SJSA1 (cell line): ENCODE data around the gene IL21R. TPM values are rescaled to one million over a fixed set of nuclear protein-coding genes. Genes with fewer than 3 reads are reported as not detected.

Experiments
- DNase-seq, 2 experiments: peaks; one replicate each; pipeline ENCODE4 v3.0.0-alpha.2; 2015 to 2020; ENCODE audit warnings: low spot score in 2 of 2, low read depth in 1 of 2
- H3K27ac ChIP-seq: fragments of 250-450 bp; sonication (Bioruptor Pico); 2 replicates; pipeline ENCODE4 v1.5.1; 2020; ENCODE audit warnings: mild to moderate bottlenecking, moderate library complexity
- H3K27me3 ChIP-seq: fragments of 250-450 bp; sonication (Bioruptor Pico); replicated peaks from 2 replicates; pipeline ENCODE4 v1.5.1; 2020; ENCODE audit warnings: mild to moderate bottlenecking, moderate library complexity
- H3K36me3 ChIP-seq: fragments of 250-450 bp; sonication (Bioruptor Pico); 2 replicates; pipeline ENCODE4 v1.5.1; 2020; ENCODE audit warnings: mild to moderate bottlenecking
- H3K4me1 ChIP-seq: fragments of 250-450 bp; sonication (Bioruptor Pico); replicated peaks from 2 replicates; pipeline ENCODE4 v1.6.1; 2021; ENCODE audit warnings: mild to moderate bottlenecking
- H3K4me3 ChIP-seq: fragments of 250-450 bp; sonication (Bioruptor Pico); 2 replicates; pipeline ENCODE4 v1.5.1; 2020; ENCODE audit warnings: mild to moderate bottlenecking
- H3K9me3 ChIP-seq: fragments of 250-450 bp; sonication (Bioruptor Pico); replicated peaks from 2 replicates; pipeline ENCODE4 v1.5.1; 2020; ENCODE audit warnings: mild to moderate bottlenecking
- total RNA-seq: library from RNA; depleted of rRNA; stranded (reverse); fragments of >200 nt; shearing (Covaris generic); gene quantifications from 2 replicates; pipeline ENCODE4 v1.2.3, GENCODE V29; 2014

Gene IL21R
- total RNA-seq, 1 experiment from 2014 or later, result 0.34 TPM

DNA sequence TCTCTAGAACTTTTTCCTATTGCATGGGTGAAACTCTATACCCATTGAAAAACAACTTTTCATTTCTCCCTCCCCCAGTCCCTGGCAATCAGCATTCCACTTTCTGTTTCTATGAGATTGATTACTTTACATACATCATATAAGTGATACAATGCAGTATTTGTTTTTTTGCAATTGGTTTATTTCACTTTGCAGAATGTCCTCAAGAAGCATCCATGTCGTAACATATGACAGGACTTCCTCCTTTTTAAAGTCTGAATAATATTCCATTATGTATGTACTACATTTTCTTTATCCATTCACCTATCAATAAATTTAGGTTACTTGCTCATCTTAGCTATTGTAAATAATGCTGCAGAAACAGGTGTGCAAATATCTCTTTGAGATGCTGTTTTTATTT lies 8.8 kb downstream of the IL21R start:
- no peaks in the 10 kb centered on the region for H3K36me3 ChIP-seq
- peaks cover 4% of the 10 kb centered on the region; the same call in 1 of the 2 replicates for H3K27me3 ChIP-seq
- DNase-seq, result no peak

DNA sequence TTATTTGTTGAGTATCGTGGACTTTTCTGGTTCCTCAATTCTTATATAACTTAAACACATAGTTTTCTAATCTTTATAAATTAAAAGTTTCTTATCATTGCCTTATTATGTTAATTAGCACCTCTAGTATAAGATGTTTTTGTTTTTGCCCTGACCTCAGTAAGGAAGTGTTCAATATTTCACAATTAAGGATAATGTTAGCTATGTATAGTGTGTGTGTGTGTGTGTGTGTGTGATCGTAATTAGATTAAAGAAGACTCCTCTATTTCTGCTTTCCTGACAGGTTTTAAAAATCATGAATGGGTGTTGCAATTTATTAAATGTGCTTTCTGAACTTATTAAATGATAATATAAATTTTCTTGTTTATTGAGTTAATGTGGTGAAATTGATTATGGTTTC lies 12.0 kb downstream of the IL21R start:
- H3K27me3 ChIP-seq, result peaks cover 4% of the 10 kb centered on the region; the same call in 1 of the 2 replicates
- no peak for DNase-seq
- no peaks in the 10 kb centered on the region for H3K4me1 ChIP-seq
- no peak overlapping the region for H3K27ac ChIP-seq
- H3K9me3 ChIP-seq, result no peaks in the 10 kb centered on the region
- no peak overlapping the region for H3K4me3 ChIP-seq
- no peaks in the 10 kb centered on the region for H3K36me3 ChIP-seq

More for the DNA sequence above, 8.8 kb downstream of the IL21R start:
- Histone ChIP-seq H3K9me3 (no peaks in the 10 kb centered on the region), H3K27ac (no peak overlapping the region), H3K4me1 (peaks cover 26% of the 10 kb centered on the region), H3K4me3 (no peak overlapping the region)

DNA sequence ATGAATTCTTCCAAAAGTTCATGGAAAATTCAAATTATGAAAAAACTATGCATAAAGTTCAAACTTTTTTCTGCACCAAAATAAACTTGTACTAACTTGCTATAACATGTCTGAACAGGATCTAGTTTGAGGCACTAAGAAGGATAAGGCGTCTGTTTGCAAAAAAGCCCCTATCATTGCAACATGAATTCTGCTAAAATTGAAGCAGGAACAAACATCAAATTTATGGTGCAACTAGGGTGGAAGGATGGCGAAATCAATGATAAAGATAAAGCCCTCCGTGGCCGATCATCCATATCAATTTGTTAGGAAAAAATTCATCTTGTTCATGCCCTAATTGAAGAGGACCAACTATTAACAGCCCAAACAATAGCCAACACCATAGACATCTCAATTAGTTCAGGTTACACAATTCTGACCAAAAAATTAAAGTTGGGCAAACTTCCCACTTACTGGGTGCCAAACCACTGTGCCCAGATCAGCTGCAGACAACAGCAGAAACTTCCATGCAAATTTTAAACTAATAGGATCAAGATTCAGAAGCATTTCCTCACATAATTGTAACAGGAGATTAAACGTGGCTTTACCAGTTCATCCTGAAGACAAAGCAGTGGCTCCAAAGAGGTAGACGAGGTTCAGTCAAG lies 12.9 kb downstream of the IL21R start:
- Histone ChIP-seq H3K4me1 (no peaks in the 10 kb centered on the region), H3K4me3 (no peak overlapping the region), H3K27ac (no peak overlapping the region), H3K27me3 (peaks cover 4% of the 10 kb centered on the region; the same call in 1 of the 2 replicates), H3K36me3 (no peaks in the 10 kb centered on the region), H3K9me3 (no peaks in the 10 kb centered on the region)
- no peak for DNase-seq

DNA sequence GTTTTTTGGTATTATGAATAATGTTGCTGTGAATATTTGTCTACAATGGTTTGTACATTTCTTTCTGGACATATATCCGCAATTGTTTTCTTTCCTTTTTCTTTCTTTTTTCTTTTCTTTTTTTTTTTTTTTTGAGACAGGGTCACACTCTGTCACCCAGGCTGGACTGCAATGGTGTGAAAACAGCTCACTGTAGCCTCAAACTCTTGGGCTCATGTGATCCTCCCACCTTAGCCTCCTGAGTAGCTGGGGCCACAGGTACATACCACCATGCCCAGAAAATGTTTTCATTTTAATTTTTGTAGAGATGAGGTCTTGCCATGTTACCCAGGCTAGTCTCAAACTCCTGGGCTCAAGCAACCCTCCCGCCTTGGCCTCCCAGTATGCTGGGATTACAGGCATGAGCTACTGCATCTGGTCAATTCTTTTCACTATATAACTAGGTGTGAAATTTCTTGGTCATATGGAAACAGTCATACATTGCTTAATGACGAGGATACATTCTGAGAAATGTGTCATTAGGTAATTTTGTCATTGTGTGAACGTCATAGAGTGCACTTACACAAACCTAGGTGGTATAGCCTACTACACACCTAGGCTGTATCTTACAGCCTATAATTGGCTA lies 15.2 kb downstream of the IL21R start:
- Histone ChIP-seq H3K9me3 (peaks cover 3% of the 10 kb centered on the region; the same call in 1 of the 2 replicates), H3K36me3 (no peaks in the 10 kb centered on the region), H3K4me3 (no peak overlapping the region), H3K4me1 (no peaks in the 10 kb centered on the region), H3K27me3 (peaks cover 4% of the 10 kb centered on the region; the same call in 1 of the 2 replicates), H3K27ac (no peak overlapping the region)
- no peak for DNase-seq

DNA sequence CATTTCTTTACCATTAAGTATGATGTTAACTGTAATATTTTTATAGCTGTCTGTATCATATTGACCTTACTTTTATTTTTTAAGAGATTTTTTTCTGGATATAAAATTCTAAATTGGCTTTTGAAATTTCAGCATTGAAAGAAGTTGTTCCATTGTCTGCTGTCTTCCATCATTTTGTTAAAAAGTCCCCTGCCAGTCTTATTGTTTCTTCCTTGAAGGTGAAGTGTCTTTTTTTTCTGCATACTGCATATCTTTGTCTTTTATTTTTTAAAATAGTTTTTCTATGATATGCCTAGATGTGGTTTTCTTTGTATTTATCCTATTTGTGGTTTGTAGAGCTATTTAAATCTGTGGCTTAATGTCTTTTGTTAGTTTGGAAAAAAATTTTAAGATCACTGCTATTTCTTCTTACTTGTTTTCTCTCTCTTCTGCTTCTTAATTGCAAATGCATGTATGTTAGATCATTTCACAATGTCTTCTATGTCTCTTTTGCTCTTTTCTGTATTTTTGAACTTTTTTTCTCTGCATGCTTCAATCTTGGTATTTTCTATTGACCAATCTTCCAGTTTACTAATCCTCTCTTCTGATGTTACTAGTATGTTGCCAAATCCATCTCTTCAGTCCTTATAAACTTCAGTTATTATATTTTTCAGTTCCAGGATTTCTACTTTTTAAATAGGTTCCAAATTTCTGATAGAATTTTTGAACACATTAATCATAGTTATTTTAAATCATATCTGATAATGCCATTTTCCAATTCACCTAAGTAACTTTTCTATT lies 20.2 kb downstream of the IL21R start:
- no peaks in the 10 kb centered on the region; the same call in 1 of the 2 replicates for H3K4me1 ChIP-seq
- H3K4me3 ChIP-seq, result no peak overlapping the region
- no peaks in the 10 kb centered on the region for H3K27me3 ChIP-seq
- peaks cover 3% of the 10 kb centered on the region; the same call in 1 of the 2 replicates for H3K9me3 ChIP-seq
- H3K27ac ChIP-seq, result no peak overlapping the region
- no peak for DNase-seq
- H3K36me3 ChIP-seq, result no peaks in the 10 kb centered on the region

DNA sequence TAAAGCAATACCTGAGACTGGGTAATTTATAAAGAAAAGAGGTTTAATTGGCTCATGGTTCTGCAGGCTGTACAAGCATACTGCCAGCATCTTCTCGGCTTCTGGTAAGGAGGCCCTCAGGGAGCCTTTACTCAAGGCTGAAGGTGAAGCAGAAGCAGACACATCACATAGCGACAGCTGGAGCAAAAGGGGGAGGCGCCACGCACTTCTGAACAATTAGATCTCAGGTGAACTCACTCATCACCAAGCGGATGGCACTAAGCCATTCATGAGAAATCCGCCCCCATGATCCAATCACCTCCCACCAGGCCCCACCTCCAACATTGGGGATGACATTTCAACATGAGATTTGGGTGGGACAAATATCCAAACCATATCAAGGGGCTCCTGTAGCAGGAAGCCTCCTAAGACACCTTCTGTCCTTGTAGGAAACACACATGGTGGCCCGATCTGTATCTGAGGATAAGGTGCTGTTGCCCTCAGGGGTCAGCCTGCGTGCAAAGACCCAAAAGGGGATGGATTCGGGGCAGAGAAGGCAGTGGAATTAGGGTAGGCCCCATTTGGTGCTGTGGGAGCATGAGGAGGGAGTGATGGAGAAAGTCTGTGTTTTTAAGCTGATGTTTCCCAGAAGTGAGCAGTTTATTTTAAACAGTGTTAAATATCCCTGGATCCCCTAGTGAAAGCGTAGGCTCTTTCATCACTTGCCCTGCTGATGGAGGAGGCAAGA lies 23.0 kb downstream of the IL21R start:
- Histone ChIP-seq H3K27ac (no peak overlapping the region), H3K4me1 (no peaks in the 10 kb centered on the region; the same call in 1 of the 2 replicates), H3K4me3 (no peak overlapping the region), H3K36me3 (no peaks in the 10 kb centered on the region), H3K9me3 (peaks cover 3% of the 10 kb centered on the region; the same call in 1 of the 2 replicates), H3K27me3 (no peaks in the 10 kb centered on the region)
- no peak for DNase-seq

DNA sequence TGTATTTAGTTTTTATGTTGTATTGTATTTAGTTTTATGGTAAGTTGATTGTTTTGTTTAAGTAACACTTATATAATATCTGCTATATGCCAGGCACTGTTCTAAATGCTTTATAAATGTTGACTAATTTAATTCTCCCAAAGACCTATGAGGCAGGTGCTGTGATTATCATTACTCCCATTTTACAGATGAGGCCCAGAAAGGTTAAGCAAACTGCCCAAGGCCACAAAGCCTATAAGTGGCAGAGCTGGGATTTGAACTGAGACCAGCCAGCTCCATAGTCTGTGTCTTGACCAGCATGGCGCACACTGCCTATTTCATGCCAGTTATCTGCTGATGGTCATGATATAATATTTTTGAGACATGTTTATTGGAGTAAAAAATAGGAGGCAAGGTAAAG lies 24.0 kb downstream of the IL21R start:
- H3K27me3 ChIP-seq, result no peaks in the 10 kb centered on the region
- H3K36me3 ChIP-seq, result no peaks in the 10 kb centered on the region
- 0 out of 2 replicates have a peak, but pooled peaks cover 3% of the 10 kb centered on the region for H3K9me3 ChIP-seq
- H3K4me3 ChIP-seq, result no peak overlapping the region
- no peak overlapping the region for H3K27ac ChIP-seq
- DNase-seq, result no peak
- H3K4me1 ChIP-seq, result no peaks in the 10 kb centered on the region; the same call in 1 of the 2 replicates

DNA sequence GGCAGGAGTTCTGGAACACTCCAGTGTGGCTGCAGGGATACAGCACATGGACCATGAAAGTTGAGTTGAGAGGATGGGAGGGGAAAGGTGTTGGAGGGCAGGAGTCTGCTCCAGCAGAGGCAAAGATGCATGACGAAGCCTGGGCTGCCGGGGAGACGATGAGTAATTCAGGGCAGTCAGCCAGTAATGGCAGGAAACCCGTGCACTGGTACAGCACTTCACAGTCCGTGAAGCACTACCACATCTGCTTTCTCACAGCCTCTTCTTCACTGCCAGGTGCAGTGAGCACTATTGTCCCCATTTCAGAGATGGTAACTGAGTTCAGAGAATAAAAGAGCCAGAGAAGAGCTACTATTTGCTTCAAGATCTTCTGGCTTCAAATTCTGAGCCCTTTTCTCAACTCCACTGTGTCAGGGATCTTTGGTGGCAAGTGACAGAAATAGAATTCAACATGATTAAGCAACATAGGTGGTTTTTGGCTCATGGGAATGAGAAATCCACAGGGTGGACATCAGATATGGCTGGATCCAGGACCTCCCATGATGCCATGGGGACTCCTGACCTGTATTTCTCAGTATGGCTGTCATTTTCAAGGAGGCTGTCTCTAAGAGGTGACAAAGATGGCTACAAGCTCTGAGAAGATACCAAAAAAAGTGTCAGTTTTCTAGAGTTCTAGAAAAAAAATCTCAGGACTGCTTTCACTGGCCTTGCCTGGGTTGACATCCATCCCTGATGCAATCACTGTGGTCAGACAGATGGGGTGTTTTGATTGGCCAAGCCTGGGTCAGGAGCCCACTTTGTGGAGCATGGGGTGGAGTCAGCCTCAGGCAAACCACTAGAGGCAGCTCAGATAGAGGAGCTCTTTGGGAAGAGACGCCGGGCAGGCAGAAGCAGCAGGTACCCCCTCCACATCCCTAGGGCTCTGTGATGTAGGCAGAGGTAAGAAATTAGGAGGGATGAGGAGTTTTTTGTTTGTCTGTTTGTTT lies 24.7 kb downstream of the IL21R start:
- DNase-seq, result peak; percentile 13 to 53
- H3K36me3 ChIP-seq, result no peaks in the 10 kb centered on the region
- no peak overlapping the region for H3K27ac ChIP-seq
- 0 out of 2 replicates have a peak, but pooled peaks cover 1% of the 10 kb centered on the region for H3K9me3 ChIP-seq
- H3K4me1 ChIP-seq, result no peaks in the 10 kb centered on the region; the same call in 1 of the 2 replicates
- no peak overlapping the region for H3K4me3 ChIP-seq
- no peaks in the 10 kb centered on the region for H3K27me3 ChIP-seq

DNA sequence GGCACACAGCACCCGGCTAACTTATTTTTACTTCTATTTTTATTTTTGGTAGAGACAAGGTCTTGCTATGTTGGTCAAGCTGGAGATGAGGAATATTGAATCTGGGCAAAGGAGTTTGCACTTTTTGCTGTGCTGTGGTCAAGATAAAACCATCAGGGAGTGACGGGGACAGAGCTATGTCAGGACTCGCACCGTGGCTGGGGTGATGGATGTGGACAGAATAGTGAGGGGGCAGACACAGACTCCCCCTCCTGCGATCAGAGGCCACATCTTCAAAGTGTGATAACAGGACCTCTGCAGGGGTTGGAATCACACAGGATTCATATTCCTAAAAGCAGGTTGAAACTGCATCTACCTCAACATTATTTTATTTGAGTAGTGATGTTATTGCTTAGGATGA lies 25.6 kb downstream of the IL21R start:
- Histone ChIP-seq H3K9me3 (no peaks in the 10 kb centered on the region), H3K4me1 (no peaks in the 10 kb centered on the region; the same call in 1 of the 2 replicates), H3K27me3 (no peaks in the 10 kb centered on the region), H3K4me3 (no peak overlapping the region), H3K27ac (no peak overlapping the region), H3K36me3 (no peaks in the 10 kb centered on the region)
- peak in 1 of 2 experiments; percentile 28 for DNase-seq

DNA sequence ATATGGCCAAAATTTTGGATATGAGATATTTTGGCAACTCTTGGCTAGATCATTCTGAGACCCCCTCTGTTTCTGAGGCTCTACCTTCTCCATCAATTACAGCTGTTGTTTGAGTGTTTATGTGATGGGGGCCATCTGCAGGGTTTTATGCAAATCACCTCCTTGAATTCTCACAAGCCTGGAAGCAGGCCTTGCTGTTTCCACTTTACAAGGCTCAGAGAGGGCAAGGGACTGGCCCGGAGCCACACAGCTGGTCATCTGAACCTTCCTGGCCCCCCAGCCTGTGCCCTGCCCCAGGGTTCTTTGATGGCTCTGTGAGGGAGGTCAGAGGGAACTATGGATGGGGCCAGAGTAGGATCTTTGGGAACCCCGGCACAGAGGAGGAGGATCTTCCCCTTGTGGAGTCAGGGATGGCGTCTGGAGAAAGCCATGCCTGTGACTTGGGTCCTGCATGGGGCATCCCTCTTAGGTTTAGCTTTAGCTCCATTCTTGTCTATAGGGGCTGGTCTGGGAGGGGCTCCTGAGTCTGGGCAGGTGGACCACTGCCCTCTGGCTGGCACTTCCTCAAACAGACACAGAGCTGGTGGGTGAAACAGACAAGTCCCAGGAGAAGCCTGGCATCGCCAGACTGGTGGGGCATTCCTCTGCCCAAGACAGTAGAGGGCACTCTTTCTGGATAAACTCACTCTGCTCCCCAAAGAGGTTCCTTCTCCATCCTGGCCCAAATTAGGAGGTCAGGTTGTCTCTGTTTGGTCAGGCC lies 26.2 kb downstream of the IL21R start:
- Histone ChIP-seq H3K4me1 (no peaks in the 10 kb centered on the region; the same call in 1 of the 2 replicates), H3K27ac (no peak overlapping the region), H3K4me3 (no peak overlapping the region), H3K27me3 (no peaks in the 10 kb centered on the region), H3K9me3 (no peaks in the 10 kb centered on the region), H3K36me3 (no peaks in the 10 kb centered on the region)
- peak in 1 of 2 experiments; percentile 34 for DNase-seq

DNA sequence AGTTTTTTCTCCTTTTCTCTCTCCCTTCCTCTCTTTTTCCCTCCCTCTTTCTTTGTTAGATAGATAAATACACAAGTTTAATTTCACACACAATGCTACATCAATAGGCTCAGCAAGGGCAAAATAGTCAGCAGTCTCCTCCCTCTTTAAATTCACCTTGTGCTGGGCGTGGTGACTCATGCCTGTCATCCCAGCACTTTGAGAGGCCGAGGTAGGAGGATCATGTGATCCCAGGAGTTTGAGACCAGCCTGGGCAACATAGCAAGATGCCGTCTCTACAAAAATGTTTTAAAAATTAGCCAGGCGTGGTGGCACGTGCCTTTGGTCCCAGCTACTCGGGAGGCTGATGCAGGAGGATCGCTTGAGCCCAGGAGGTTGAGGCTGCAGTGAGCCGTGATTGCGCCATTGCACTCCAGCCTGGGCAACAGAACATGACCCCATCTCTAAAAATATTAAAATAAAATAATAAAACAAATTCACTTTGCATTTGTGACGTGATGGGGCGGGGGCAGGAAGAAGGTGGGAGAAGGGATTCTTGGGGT lies 27.4 kb downstream of the IL21R start:
- no peak for DNase-seq
- Histone ChIP-seq H3K36me3 (no peaks in the 10 kb centered on the region), H3K9me3 (no peaks in the 10 kb centered on the region)

More for the DNA sequence above, 27.4 kb downstream of the IL21R start:
- H3K27ac ChIP-seq, result no peak overlapping the region
- H3K27me3 ChIP-seq, result no peaks in the 10 kb centered on the region
- H3K4me1 ChIP-seq, result no peaks in the 10 kb centered on the region; the same call in 1 of the 2 replicates
- H3K4me3 ChIP-seq, result no peak overlapping the region
